Epidermal melanocyte (primary cell): Measurements from ENCODE around the gene TTBK2.
A peak's percentile ranks its signal among the peaks of the same experiment; 100 is the strongest.

Experiments
- DNase-seq: peaks from one replicate; pipeline ENCODE4 v3.0.0; 2011; ENCODE audit warnings: low spot score; ENCODE audit not compliant: insufficient read length

The TTBK2 gene

GRCh38 chr15:42728972-42729371, 191.6 kb downstream of the TTBK2 start:
- no peak for DNase-seq

- no peak for DNase-seq
These were observed 192.0 kb downstream of the TTBK2 start for GRCh38 chr15:42728560-42728959.

GRCh38 chr15:42727750-42728381, 192.7 kb downstream of the TTBK2 start:
- DNase-seq = no peak

GRCh38 chr15:42726114-42726513, 194.5 kb downstream of the TTBK2 start:
- DNase-seq = no peak

GRCh38 chr15:42725331-42725903, 195.2 kb downstream of the TTBK2 start:
- DNase-seq = no peak

- DNase-seq = no peak
These were observed 196.3 kb downstream of the TTBK2 start for GRCh38 chr15:42724276-42724675.

- DNase-seq = no peak
These were observed 197.5 kb downstream of the TTBK2 start for GRCh38 chr15:42723068-42723467.

- no peak for DNase-seq
These were observed 198.7 kb downstream of the TTBK2 start for GRCh38 chr15:42721916-42722315.

GRCh38 chr15:42721016-42721415, 199.6 kb downstream of the TTBK2 start:
- DNase-seq = no peak

- no peak for DNase-seq
These were observed 200.5 kb downstream of the TTBK2 start for GRCh38 chr15:42720071-42720470.

- no peak for DNase-seq
These were observed 201.5 kb downstream of the TTBK2 start for GRCh38 chr15:42719043-42719442.

GRCh38 chr15:42716626-42717025, 204.0 kb downstream of the TTBK2 start:
- no peak for DNase-seq

GRCh38 chr15:42716125-42716524, 204.5 kb downstream of the TTBK2 start:
- DNase-seq = no peak

GRCh38 chr15:42712584-42712983, 208.0 kb downstream of the TTBK2 start:
- DNase-seq = no peak

- no peak for DNase-seq
These were observed 208.8 kb downstream of the TTBK2 start for GRCh38 chr15:42711746-42712145.

- no peak for DNase-seq
These were observed 209.9 kb downstream of the TTBK2 start for GRCh38 chr15:42710662-42711061.

- no peak for DNase-seq
These were observed 212.6 kb downstream of the TTBK2 start for GRCh38 chr15:42707873-42708544.

- no peak for DNase-seq
These were observed 213.5 kb downstream of the TTBK2 start for GRCh38 chr15:42707068-42707467.

GRCh38 chr15:42705336-42705735, 215.2 kb downstream of the TTBK2 start:
- no peak for DNase-seq

- peak; percentile 72 for DNase-seq
These were observed 216.1 kb downstream of the TTBK2 start for GRCh38 chr15:42704492-42704926.

GRCh38 chr15:42696626-42697025, 224.0 kb downstream of the TTBK2 start:
- no peak for DNase-seq

GRCh38 chr15:42695527-42696071, 225.0 kb downstream of the TTBK2 start:
- no peak for DNase-seq

GRCh38 chr15:42694398-42694797, 226.2 kb downstream of the TTBK2 start:
- DNase-seq = no peak
